CD4-positive, alpha-beta T cell (primary cell): ENCODE data around the gene TENT5A. TPM values are rescaled to one million over a fixed set of nuclear protein-coding genes. Genes with fewer than 3 reads are reported as not detected.

Experiments
- ATAC-seq: fragments of 200-7000 bp; cut with Tn5 transposase; one replicate; pipeline ENCODE4 v1.10.0; 2022; ENCODE audit warnings: mild to moderate bottlenecking; ENCODE audit not compliant: poor library complexity
- CTCF ChIA-PET: fragments of 350-600 bp; sonication (Branson Sonifier 250); formaldehyde crosslinking; loops from one replicate; lab custom pipeline; 2021; ENCODE audit warnings: antibody characterized with exemption, inconsistent platforms; lab: Charles Lee
- POLR2A ChIA-PET: fragments of 350-600 bp; sonication (Branson Sonifier 250); formaldehyde crosslinking; loops from one replicate; lab custom pipeline; 2021; ENCODE audit warnings: antibody characterized with exemption, inconsistent platforms; lab: Charles Lee
- DNase-seq, 14 experiments: peaks; one replicate each; pipeline ENCODE4 v3.0.0-alpha.2; 2013 to 2020; ENCODE audit warnings: mixed read lengths in 2 of 14
- H3K27ac ChIP-seq, 2 donors: one replicate each; pipeline versions ENCODE4 v1.5.1 to v1.7.0; 2013; ENCODE audit warnings: low read length in 2 of 2, low read depth in 1 of 2, mild to moderate bottlenecking in 1 of 2
- H3K27me3 ChIP-seq, 2 experiments: 1 replicate in 1 of 2; 2 replicates in 1 of 2; pipeline versions ENCODE4 v1.6.1 to v1.7.0; 2013; ENCODE audit warnings: low read length in 2 of 2, control low read depth in 1 of 2, mild to moderate bottlenecking in 1 of 2, moderate library complexity in 1 of 2; ENCODE audit not compliant: insufficient read depth in 2 of 2, control insufficient read depth in 1 of 2
- H3K36me3 ChIP-seq: one replicate; pipeline ENCODE4 v1.6.1; 2013; ENCODE audit warnings: low read length, control low read depth; ENCODE audit not compliant: insufficient read depth
- H3K4me1 ChIP-seq: one replicate; pipeline ENCODE4 v1.6.1; 2013; ENCODE audit warnings: low read length, control low read depth; ENCODE audit not compliant: insufficient read depth
- H3K4me3 ChIP-seq: one replicate; pipeline ENCODE4 v1.5.1; 2013; ENCODE audit warnings: mild to moderate bottlenecking, low read length, moderate library complexity
- H3K9me3 ChIP-seq, 2 experiments: 1 replicate in 1 of 2; 2 replicates in 1 of 2; pipeline versions ENCODE4 v1.6.1 to v1.7.0; 2013; ENCODE audit warnings: low read length in 2 of 2, mild to moderate bottlenecking in 2 of 2, control low read depth in 1 of 2, moderate library complexity in 1 of 2; ENCODE audit not compliant: control insufficient read depth in 1 of 2, insufficient read depth in 1 of 2
- H3K27ac Mint-ChIP-seq: one replicate; pipeline ENCODE4 v1.8.0; 2020; ENCODE audit warnings: mixed read lengths
- H3K27me3 Mint-ChIP-seq: one replicate; pipeline ENCODE4 v1.8.0; 2021; ENCODE audit warnings: mixed read lengths
- H3K36me3 Mint-ChIP-seq: one replicate; pipeline ENCODE4 v1.8.0; 2021; ENCODE audit warnings: low read depth, mixed read lengths
- H3K4me1 Mint-ChIP-seq: one replicate; pipeline ENCODE4 v1.8.0; 2021; ENCODE audit warnings: low read depth, mixed read lengths
- H3K4me3 Mint-ChIP-seq: one replicate; pipeline ENCODE4 v1.8.0; 2020; ENCODE audit warnings: mild to moderate bottlenecking, mixed read lengths
- H3K9me3 Mint-ChIP-seq: one replicate; pipeline ENCODE4 v1.8.0; 2020; ENCODE audit warnings: mixed read lengths
- intact Hi-C, 2 experiments: fragments of 100-400 bp; cut with DNase I in 1 of 2; cut with micrococcal nuclease in 1 of 2; formaldehyde crosslinking; loops; one replicate each; pipeline versions ENCODE4 v1.15.1 to v1.9.0; 2023 to 2025; cut with DNase I, micrococcal nuclease
- total RNA-seq, 174 experiments: library from RNA in 2 of 174; stranded (reverse) in 2 of 174; gene quantifications; one replicate each; pipeline ENCODE4 v1.2.3 and lab custom pipeline; 2021 to 2026
- TF ChIP-seq, protein P1 (sequence below): fragments of 200-600 bp; IDR thresholded peaks from one replicate; pipeline ENCODE4 v1.8.0; 2022; ENCODE audit warnings: antibody characterized with exemption, mild to moderate bottlenecking

The TENT5A gene
- total RNA-seq, 2 experiments from 2014 or later = 6.3 to 6.7 TPM

- POLR2A ChIA-PET = no interaction called here
- no peaks in the 10 kb centered on the region for H3K4me1 Mint-ChIP-seq
- intact Hi-C loops = loop anchor here in 1 of 2 experiments (10.0 kb wide), 3 partner anchors 485 to 1985 kb away; partner anchors contain the start of gene IBTK
Measured at GRCh38 chr6:81759782-81760181, 7.3 kb upstream of the TENT5A start.

DNA sequence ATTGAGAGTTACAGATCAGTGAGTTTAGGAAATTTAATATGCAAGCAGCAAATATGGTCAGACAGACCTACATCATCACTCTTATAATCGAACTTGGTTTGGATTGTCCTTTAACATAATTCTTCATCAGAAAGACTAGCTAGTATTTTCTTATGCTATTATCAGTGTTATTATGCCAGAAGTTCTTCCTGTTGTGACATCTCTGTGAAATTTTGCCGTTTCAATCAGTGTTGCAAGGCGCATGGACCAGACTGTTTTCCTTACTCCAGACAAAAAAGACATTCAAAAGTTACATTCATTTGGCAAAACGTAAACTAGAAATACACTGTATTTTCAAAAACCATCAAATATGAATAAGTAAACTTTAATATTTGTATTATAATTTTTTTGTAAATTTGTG, 5.7 kb upstream of the TENT5A start:
- H3K4me1 ChIP-seq = peaks cover 9% of the 10 kb centered on the region

More at GRCh38 chr6:81759782-81760181, 7.3 kb upstream of the TENT5A start:
- Mint-ChIP-seq H3K27me3 (peaks cover 4% of the 10 kb centered on the region), H3K36me3 (no peaks in the 10 kb centered on the region), H3K9me3 (no peaks in the 10 kb centered on the region), H3K27ac (no peak overlapping the region), H3K4me3 (no peak overlapping the region)
- TF ChIP-seq, protein P1, sequence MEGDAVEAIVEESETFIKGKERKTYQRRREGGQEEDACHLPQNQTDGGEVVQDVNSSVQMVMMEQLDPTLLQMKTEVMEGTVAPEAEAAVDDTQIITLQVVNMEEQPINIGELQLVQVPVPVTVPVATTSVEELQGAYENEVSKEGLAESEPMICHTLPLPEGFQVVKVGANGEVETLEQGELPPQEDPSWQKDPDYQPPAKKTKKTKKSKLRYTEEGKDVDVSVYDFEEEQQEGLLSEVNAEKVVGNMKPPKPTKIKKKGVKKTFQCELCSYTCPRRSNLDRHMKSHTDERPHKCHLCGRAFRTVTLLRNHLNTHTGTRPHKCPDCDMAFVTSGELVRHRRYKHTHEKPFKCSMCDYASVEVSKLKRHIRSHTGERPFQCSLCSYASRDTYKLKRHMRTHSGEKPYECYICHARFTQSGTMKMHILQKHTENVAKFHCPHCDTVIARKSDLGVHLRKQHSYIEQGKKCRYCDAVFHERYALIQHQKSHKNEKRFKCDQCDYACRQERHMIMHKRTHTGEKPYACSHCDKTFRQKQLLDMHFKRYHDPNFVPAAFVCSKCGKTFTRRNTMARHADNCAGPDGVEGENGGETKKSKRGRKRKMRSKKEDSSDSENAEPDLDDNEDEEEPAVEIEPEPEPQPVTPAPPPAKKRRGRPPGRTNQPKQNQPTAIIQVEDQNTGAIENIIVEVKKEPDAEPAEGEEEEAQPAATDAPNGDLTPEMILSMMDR = no peak
- H3K4me1 ChIP-seq = no peaks in the 10 kb centered on the region
- no peaks in the 10 kb centered on the region for H3K9me3 ChIP-seq
- no peak for ATAC-seq
- no peak overlapping the region for H3K27ac ChIP-seq
- H3K4me3 ChIP-seq = no peak overlapping the region
- CTCF ChIA-PET = no interaction called here
- no peak for DNase-seq
- no peaks in the 10 kb centered on the region for H3K27me3 ChIP-seq
- H3K36me3 ChIP-seq = no peaks in the 10 kb centered on the region

GRCh38 chr6:81756690-81757089, 4.2 kb upstream of the TENT5A start:
- Mint-ChIP-seq H3K9me3 (no peaks in the 10 kb centered on the region), H3K4me1 (peaks cover 8% of the 10 kb centered on the region), H3K4me3 (no peak overlapping the region), H3K27ac (no peak overlapping the region), H3K36me3 (peaks cover 10% of the 10 kb centered on the region), H3K27me3 (peaks cover 4% of the 10 kb centered on the region)
- ChIA-PET POLR2A (no interaction called here), CTCF (no interaction called here)
- ATAC-seq = no peak
- no peaks in the 10 kb centered on the region for H3K36me3 ChIP-seq
- H3K9me3 ChIP-seq = peaks cover 0 to 7% of the 10 kb centered on the region in 2 experiments
- intact Hi-C loops = loop anchor here in 1 of 2 experiments (10.0 kb wide), 3 partner anchors 488 to 1982 kb away; partner anchors contain the start of gene IBTK
- no peak overlapping the region for H3K4me3 ChIP-seq
- no peaks in the 10 kb centered on the region for H3K27me3 ChIP-seq
- no peak overlapping the region for H3K27ac ChIP-seq
- H3K4me1 ChIP-seq = peaks cover 14% of the 10 kb centered on the region
- TF ChIP-seq, protein P1 = no peak
- DNase-seq = no peak

More for the DNA sequence above, 5.7 kb upstream of the TENT5A start:
- Mint-ChIP-seq H3K4me3 (no peak overlapping the region), H3K9me3 (no peaks in the 10 kb centered on the region), H3K36me3 (no peaks in the 10 kb centered on the region), H3K4me1 (no peaks in the 10 kb centered on the region), H3K27ac (no peak overlapping the region), H3K27me3 (peaks cover 4% of the 10 kb centered on the region)
- H3K9me3 ChIP-seq = peaks cover 0 to 6% of the 10 kb centered on the region in 2 experiments
- no peak overlapping the region for H3K27ac ChIP-seq
- DNase-seq (no peak), ATAC-seq (no peak)
- no peak overlapping the region for H3K4me3 ChIP-seq
- H3K36me3 ChIP-seq = no peaks in the 10 kb centered on the region
- ChIA-PET CTCF (no interaction called here), POLR2A (no interaction called here)
- TF ChIP-seq, protein P1 = no peak
- intact Hi-C loops = loop anchor here in 1 of 2 experiments (10.0 kb wide), 3 partner anchors 487 to 1983 kb away; partner anchors contain the start of gene IBTK
- H3K27me3 ChIP-seq = no peaks in the 10 kb centered on the region
